Measurements from ENCODE around the gene ACTBL2. TPM values are rescaled to one million over a fixed set of nuclear protein-coding genes. Genes with fewer than 3 reads are reported as not detected.

Gene ACTBL2
- total RNA-seq, 4 donors from 2014 or later = 0.08 to 2.2 TPM; not detected in 2

- no peak for DNase-seq (ENCODE audit: low spot score in 2 of 2)
- intact Hi-C loops (cut with DNase I; ENCODE audit: low total_unique reads) = no loop called here
- H3K4me3 ChIP-seq (ENCODE audit: low read depth, poor library complexity, severe bottlenecking) = no peak overlapping the region
- TF ChIP-seq, protein P1, sequence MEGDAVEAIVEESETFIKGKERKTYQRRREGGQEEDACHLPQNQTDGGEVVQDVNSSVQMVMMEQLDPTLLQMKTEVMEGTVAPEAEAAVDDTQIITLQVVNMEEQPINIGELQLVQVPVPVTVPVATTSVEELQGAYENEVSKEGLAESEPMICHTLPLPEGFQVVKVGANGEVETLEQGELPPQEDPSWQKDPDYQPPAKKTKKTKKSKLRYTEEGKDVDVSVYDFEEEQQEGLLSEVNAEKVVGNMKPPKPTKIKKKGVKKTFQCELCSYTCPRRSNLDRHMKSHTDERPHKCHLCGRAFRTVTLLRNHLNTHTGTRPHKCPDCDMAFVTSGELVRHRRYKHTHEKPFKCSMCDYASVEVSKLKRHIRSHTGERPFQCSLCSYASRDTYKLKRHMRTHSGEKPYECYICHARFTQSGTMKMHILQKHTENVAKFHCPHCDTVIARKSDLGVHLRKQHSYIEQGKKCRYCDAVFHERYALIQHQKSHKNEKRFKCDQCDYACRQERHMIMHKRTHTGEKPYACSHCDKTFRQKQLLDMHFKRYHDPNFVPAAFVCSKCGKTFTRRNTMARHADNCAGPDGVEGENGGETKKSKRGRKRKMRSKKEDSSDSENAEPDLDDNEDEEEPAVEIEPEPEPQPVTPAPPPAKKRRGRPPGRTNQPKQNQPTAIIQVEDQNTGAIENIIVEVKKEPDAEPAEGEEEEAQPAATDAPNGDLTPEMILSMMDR (IDR thresholded peaks at IDR 0.05) = no peak
- no peak for TF ChIP-seq POLR2A (IDR thresholded peaks at IDR 0.05)
- WGBS, 2 donors = 74 to 82% methylated on average over 16 of the region's 16 CpGs
Observed at GRCh38 chr5:57455511-57456455, 26.8 kb downstream of the ACTBL2 start.

- intact Hi-C loops (cut with DNase I; ENCODE audit: low total_unique reads) = no loop called here
- no peak for DNase-seq (ENCODE audit: low spot score in 2 of 2)
- TF ChIP-seq, protein P1 (IDR thresholded peaks at IDR 0.05) = no peak
- TF ChIP-seq POLR2A (IDR thresholded peaks at IDR 0.05) = no peak
- H3K4me3 ChIP-seq (ENCODE audit: low read depth, poor library complexity, severe bottlenecking) = no peak overlapping the region
Observed at GRCh38 chr5:57454896-57455295, 27.7 kb downstream of the ACTBL2 start.

DNA sequence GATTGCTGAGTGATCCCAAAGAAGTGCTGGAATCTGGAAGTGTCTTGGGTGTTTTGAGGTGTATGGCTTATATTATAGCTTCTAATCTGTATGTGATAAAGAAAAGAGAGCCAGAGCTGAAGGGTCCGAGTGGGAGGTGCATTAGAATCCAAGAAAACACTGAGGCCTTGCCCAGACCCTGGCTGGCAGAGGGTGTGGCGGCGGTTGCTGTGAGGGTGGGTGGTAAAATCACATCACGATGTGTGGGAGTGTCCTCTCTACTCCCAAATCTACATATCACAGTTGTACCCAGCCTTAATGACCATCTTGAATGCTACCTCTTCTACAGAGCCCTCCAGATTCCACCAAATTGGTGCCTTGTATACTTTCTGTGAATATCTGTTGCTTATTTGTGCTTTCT, 28.9 kb downstream of the ACTBL2 start:
- WGBS, 2 donors = 92 to 96% methylated on average over 4 of the region's 4 CpGs
- no peak overlapping the region for H3K4me3 ChIP-seq (ENCODE audit: low read depth, poor library complexity, severe bottlenecking)
- intact Hi-C loops (cut with DNase I; ENCODE audit: low total_unique reads) = no loop called here
- TF ChIP-seq, protein P1 (IDR thresholded peaks at IDR 0.05) = no peak
- no peak for TF ChIP-seq POLR2A (IDR thresholded peaks at IDR 0.05)
- no peak for DNase-seq (ENCODE audit: low spot score in 2 of 2)

DNA sequence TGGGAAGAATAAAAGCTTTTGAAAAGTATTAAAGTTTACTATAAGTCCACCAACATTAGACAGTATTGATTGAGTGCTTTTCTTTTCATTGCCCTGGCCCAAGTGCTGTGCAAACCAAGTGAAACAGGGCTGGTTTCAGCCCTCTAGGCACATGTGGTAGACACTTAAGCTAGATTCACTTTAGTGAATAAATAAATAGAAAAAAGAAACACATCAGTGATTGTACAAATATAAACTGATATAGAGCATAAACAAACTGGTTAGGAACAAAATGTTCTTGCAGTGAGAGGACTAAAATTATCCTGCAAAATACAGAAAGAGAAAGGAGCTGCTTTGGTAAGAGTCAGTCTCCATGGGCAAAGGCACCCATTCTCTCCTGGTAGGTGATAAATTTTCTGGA, 29.7 kb downstream of the ACTBL2 start:
- no peak for DNase-seq (ENCODE audit: low spot score in 2 of 2)
- TF ChIP-seq, protein P1 (IDR thresholded peaks at IDR 0.05) = no peak
- no peak for TF ChIP-seq POLR2A (IDR thresholded peaks at IDR 0.05)
- intact Hi-C loops (cut with DNase I; ENCODE audit: low total_unique reads) = no loop called here

DNA sequence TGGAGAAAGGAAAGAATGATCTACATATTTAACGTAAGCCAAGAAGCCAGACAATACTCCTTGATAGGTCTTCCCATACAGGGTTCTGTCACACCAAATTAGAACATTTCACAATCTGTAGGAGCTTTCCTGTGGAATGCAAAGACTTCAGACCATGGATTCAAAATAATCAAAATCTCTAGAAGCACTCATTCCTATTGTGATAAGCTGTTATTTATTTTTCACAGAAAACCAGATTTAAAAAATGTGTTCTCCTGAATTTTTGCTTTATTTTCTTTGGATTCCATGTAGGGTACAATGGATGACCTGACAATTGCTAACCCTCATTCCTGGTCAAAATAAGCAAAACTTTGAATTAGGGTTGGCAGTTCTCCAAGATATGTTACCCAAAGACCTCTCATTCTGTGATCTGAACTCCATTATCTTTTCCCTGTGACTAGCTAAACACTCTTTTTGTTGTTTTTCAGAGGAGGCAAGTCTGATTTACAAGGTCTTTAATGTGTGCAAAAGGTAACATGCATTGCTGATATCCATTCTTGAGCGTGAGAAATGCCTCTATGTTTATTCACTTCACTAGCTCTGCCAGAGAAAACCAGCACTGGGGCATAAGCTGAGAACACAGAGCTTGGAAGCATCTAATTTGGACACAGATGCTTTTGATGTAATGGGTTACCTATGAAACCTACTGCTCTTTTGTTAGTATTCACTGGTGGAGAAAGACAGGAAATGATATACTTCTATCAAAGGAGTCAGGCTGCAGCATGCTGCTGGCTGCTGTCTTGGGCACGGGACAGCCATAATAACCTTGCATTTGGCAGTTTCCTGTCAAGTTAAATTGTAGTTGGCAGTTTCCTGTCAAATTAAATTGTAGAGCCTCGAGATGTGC, 31.4 kb downstream of the ACTBL2 start:
- TF ChIP-seq, protein P1 (IDR thresholded peaks at IDR 0.05) = no peak
- no peak for TF ChIP-seq POLR2A (IDR thresholded peaks at IDR 0.05)
- intact Hi-C loops (cut with DNase I; ENCODE audit: low total_unique reads) = no loop called here
- 38 to 44% methylated on average over 4 of the region's 4 CpGs for WGBS, 2 donors
- no peak for DNase-seq (ENCODE audit: low spot score in 2 of 2)
- H3K4me3 ChIP-seq (ENCODE audit: low read depth, poor library complexity, severe bottlenecking) = no peak overlapping the region

More for the DNA sequence above, 29.7 kb downstream of the ACTBL2 start:
- no peak overlapping the region for H3K4me3 ChIP-seq (ENCODE audit: low read depth, poor library complexity, severe bottlenecking)
